Astrocyte of the spinal cord (primary cell): ENCODE results near the gene SERPINA5.

ENCODE experiments used
- DNase-seq: peaks from one replicate; pipeline ENCODE4 v3.0.0; 2011; ENCODE audit warnings: low read depth, low spot score
- H3K4me3 ChIP-seq: 2 replicates; pipeline ENCODE4 v1.5.1; 2011; ENCODE audit warnings: low read depth, mild to moderate bottlenecking, low read length, moderate library complexity
- in situ Hi-C: cut with HindIII; loops from 2 replicates; pipeline ENCODE4 v1.10.0; 2017; ENCODE audit warnings: low sequenced_read_pairs
- TF ChIP-seq, protein P1 (sequence below): IDR thresholded peaks from 2 replicates; pipeline ENCODE4 v1.5.1; 2012; ENCODE audit warnings: low read depth, mild to moderate bottlenecking, low read length, inconsistent platforms

SERPINA5 gene

GRCh38 chr14:94630396-94630795, 49.2 kb downstream of the SERPINA5 start:
- no peak overlapping the region for H3K4me3 ChIP-seq
- DNase-seq, result no peak
- TF ChIP-seq, protein P1, sequence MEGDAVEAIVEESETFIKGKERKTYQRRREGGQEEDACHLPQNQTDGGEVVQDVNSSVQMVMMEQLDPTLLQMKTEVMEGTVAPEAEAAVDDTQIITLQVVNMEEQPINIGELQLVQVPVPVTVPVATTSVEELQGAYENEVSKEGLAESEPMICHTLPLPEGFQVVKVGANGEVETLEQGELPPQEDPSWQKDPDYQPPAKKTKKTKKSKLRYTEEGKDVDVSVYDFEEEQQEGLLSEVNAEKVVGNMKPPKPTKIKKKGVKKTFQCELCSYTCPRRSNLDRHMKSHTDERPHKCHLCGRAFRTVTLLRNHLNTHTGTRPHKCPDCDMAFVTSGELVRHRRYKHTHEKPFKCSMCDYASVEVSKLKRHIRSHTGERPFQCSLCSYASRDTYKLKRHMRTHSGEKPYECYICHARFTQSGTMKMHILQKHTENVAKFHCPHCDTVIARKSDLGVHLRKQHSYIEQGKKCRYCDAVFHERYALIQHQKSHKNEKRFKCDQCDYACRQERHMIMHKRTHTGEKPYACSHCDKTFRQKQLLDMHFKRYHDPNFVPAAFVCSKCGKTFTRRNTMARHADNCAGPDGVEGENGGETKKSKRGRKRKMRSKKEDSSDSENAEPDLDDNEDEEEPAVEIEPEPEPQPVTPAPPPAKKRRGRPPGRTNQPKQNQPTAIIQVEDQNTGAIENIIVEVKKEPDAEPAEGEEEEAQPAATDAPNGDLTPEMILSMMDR, result no peak
- in situ Hi-C loops, result no loop called here

GRCh38 chr14:94631050-94631449, 49.8 kb downstream of the SERPINA5 start:
- no peak overlapping the region for H3K4me3 ChIP-seq
- TF ChIP-seq, protein P1, result no peak
- in situ Hi-C loops, result no loop called here
- DNase-seq, result no peak

DNA sequence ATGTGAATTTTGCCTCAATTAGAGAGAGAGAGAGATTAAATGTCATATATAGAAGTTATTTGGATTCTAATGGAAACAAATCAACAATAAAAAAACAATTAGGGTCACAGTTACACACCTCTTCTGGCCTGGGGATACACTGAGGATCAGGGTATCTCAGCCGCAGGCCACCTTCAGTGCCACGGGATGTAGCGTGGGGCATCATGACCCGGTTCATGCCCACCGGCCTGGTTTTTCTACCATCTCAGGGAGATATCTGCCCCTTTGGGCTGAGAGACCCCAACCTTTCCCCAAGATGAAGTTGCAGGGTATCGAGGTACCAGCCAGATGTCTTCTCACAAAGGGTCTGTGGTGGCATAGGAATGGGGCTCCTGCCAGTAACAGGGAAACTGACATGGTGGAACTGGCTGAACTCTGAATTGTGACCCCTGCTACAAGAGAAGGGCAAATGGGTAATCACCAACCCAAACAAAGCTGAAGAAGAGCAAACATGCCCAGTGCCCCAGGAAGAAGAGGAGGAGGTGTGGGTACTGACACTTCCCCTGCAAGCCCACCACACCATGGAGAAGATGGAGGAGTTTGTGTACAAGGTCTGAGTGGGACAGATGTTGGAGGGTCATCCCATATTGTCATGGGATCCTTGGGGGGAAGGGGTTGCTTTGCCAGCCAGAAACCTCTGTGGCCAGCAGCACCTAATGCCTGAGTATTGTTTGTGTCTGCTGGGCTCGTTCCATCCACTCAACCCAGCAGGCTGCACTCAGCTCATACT, 50.5 kb downstream of the SERPINA5 start:
- no peak for DNase-seq
- H3K4me3 ChIP-seq, result no peak overlapping the region
- in situ Hi-C loops, result no loop called here
- TF ChIP-seq, protein P1, result no peak

DNA sequence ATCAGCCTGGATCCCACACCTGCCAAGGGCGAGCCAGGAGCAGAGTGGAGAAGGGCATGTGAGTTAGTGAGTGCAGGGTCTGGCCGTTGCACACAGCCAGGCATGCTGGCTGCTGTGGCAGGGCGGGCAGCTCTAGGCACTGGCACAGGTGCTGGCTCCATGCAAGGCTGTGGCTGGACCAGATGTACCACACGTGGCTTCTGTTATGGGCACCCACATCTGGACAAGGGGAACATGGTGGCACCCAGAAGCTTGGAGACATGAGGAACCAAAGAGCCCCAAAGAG, 51.0 kb downstream of the SERPINA5 start:
- H3K4me3 ChIP-seq, result no peak overlapping the region
- TF ChIP-seq, protein P1, result no peak

DNA sequence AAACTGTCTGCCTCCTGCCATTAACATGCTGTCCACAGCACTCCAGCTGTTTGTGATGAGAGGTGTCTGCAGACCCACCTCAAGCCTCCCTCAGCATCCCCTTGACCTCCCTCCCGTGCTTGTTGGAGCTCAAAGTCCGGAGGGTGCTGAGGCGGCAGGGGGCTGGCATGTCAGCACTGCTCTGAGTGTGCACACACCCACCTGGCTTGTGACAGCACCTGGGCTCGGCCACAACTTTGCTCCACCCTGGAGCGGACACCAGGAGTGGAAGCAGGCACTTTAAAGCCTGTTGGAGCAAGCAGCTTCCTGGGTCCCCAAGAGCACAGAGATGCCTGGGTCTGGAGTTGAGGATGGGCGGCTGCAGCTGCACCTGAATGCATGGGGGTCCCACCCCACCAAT, 51.9 kb downstream of the SERPINA5 start:
- TF ChIP-seq, protein P1, result no peak
- in situ Hi-C loops, result no loop called here
- H3K4me3 ChIP-seq, result no peak overlapping the region
- no peak for DNase-seq

More for the DNA sequence above, 51.0 kb downstream of the SERPINA5 start:
- in situ Hi-C loops, result no loop called here
- no peak for DNase-seq

DNA sequence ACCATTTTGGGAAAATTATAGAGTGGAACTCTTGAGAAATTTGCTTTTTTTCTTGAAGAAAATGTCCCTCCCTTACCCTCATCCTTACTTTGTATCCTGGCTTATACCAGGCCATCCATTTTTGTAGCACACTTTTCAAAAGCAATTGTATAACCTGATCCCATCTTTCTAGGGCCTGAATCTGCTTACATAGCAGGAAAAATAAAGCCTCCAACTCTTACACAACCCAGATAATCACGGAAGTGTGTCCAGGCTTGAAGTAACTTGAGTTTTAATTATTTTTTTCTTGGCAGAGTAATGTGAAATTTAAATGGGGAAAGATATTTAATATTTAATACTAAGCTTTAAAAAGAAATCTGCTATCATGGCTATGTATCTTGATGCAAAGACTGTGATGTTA, 53.9 kb downstream of the SERPINA5 start:
- TF ChIP-seq, protein P1, result no peak
- in situ Hi-C loops, result no loop called here
- H3K4me3 ChIP-seq, result no peak overlapping the region
- no peak for DNase-seq
